ENCODE data around the gene BBOX1. TPM values are rescaled to one million over a fixed set of nuclear protein-coding genes. Genes with fewer than 3 reads are reported as not detected.
"Not testable (repeated sequence)": the region's sequence is repeated elsewhere in the genome, so short reads cannot be mapped to it uniquely, and the experiment has no call there.

The BBOX1 gene
- total RNA-seq, 2 experiments from 2014 or later, result not detected

GRCh38 chr11:27173545-27173944, 132.9 kb downstream of the BBOX1 start:
- DNase-seq (no peak), ATAC-seq (ENCODE audit: low read depth) (no peak)
- Mint-ChIP-seq H3K36me3 (no peaks in the 10 kb centered on the region), H3K27me3 (peaks cover 11% of the 10 kb centered on the region), H3K4me1 (no peaks in the 10 kb centered on the region), H3K4me3 (no peak overlapping the region), H3K9me3 (no peaks in the 10 kb centered on the region), H3K27ac (no peak overlapping the region)
- POLR2A ChIA-PET, result no interaction called here

- H3K4me3 Mint-ChIP-seq, result no peak overlapping the region
- H3K27ac Mint-ChIP-seq, result no peak overlapping the region
- ATAC-seq (ENCODE audit: low read depth) (no peak), DNase-seq (no peak)
- H3K36me3 Mint-ChIP-seq, result no peaks in the 10 kb centered on the region
- no peaks in the 10 kb centered on the region for H3K9me3 Mint-ChIP-seq
- H3K4me1 Mint-ChIP-seq, result no peaks in the 10 kb centered on the region
- H3K27me3 Mint-ChIP-seq, result peaks cover 11% of the 10 kb centered on the region
- POLR2A ChIA-PET, result no interaction called here
These were observed 133.4 kb downstream of the BBOX1 start for GRCh38 chr11:27174021-27174420.

GRCh38 chr11:27174672-27175210, 134.1 kb downstream of the BBOX1 start:
- H3K4me1 Mint-ChIP-seq, result no peaks in the 10 kb centered on the region
- no peak overlapping the region for H3K27ac Mint-ChIP-seq
- DNase-seq (no peak), ATAC-seq (ENCODE audit: low read depth) (no peak)
- POLR2A ChIA-PET, result no interaction called here
- no peak overlapping the region for H3K4me3 Mint-ChIP-seq
- no peaks in the 10 kb centered on the region for H3K36me3 Mint-ChIP-seq
- peaks cover 7% of the 10 kb centered on the region for H3K27me3 Mint-ChIP-seq
- no peaks in the 10 kb centered on the region for H3K9me3 Mint-ChIP-seq

- H3K27ac Mint-ChIP-seq; POLR2A ChIA-PET; H3K4me1 Mint-ChIP-seq; ATAC-seq (ENCODE audit: low read depth); H3K9me3 Mint-ChIP-seq; H3K27me3 Mint-ChIP-seq; DNase-seq; H3K4me3 Mint-ChIP-seq; H3K36me3 Mint-ChIP-seq: not testable (repeated sequence)
These were observed 134.9 kb downstream of the BBOX1 start for GRCh38 chr11:27175562-27175961.

Other genes starting within 250 kb of the BBOX1 start
- not detected for gene FIBIN, start 46.7 kb upstream of the BBOX1 start, total RNA-seq